ENCODE data around the gene METTL22.

DNA sequence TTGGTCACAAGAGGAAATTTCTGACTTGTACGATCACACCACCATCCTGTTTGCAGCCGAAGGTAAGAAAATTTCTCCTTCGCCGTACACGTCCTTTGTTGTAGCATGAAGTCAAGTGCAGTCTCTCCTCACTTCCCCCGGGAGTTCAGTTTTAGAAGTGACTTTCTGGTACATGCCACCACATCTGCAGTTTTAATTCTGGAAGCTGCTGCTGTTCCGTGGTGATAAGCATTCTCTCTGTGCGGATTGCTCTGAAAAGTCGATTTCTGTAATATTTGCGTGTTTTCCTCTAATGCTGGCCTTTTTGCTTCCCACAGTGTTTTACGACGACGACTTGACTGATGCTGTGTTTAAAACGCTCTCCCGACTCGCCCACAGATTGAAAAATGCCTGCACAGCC is 20.6 kb downstream of the METTL22 start:
- TF ChIP-seq CTCF (IDR thresholded peaks at IDR 0.05; ENCODE audit: insufficient read depth, low read length, poor library complexity, severe bottlenecking) (no peak), EZH2phosphoT487 (conservative IDR thresholded peaks at IDR 0.05; ENCODE audit: low read length) (no peak)
